GM20000 (cell line): ENCODE data around the gene NKAIN2.

Source experiments
- DNase-seq: peaks from one replicate; pipeline ENCODE4 v3.0.0; 2012; ENCODE audit warnings: low spot score
- CTCF ChIP-seq: IDR thresholded peaks from 2 replicates; pipeline ENCODE4 v1.5.1; 2012; ENCODE audit warnings: mild to moderate bottlenecking, control low read depth; ENCODE audit errors: extremely low read depth, missing control alignments

NKAIN2 gene

GRCh38 chr6:124099520-124099919, 295.9 kb downstream of the NKAIN2 start:
- no peak for DNase-seq
- no peak for TF ChIP-seq CTCF

GRCh38 chr6:124110514-124110913, 306.8 kb downstream of the NKAIN2 start:
- TF ChIP-seq CTCF, result no peak

GRCh38 chr6:124119596-124119995, 315.9 kb downstream of the NKAIN2 start:
- no peak for DNase-seq
- TF ChIP-seq CTCF, result no peak

More at GRCh38 chr6:124110514-124110913, 306.8 kb downstream of the NKAIN2 start:
- DNase-seq, result no peak

GRCh38 chr6:124123617-124124209, 320.0 kb downstream of the NKAIN2 start:
- DNase-seq, result no peak
- no peak for TF ChIP-seq CTCF

GRCh38 chr6:124131259-124131658, 327.6 kb downstream of the NKAIN2 start:
- no peak for DNase-seq

GRCh38 chr6:124131779-124132178, 328.1 kb downstream of the NKAIN2 start:
- no peak for DNase-seq

More at GRCh38 chr6:124131259-124131658, 327.6 kb downstream of the NKAIN2 start:
- TF ChIP-seq CTCF, result no peak

GRCh38 chr6:124132256-124132655, 328.6 kb downstream of the NKAIN2 start:
- TF ChIP-seq CTCF, result no peak
- DNase-seq, result no peak

More at GRCh38 chr6:124131779-124132178, 328.1 kb downstream of the NKAIN2 start:
- no peak for TF ChIP-seq CTCF
